ENCODE data around the gene TMEM63A. TPM values are rescaled to one million over a fixed set of nuclear protein-coding genes. Genes with fewer than 3 reads are reported as not detected.

The TMEM63A gene
- total RNA-seq, 2 donors from 2014 or later = 16.0 to 19.0 TPM

DNA sequence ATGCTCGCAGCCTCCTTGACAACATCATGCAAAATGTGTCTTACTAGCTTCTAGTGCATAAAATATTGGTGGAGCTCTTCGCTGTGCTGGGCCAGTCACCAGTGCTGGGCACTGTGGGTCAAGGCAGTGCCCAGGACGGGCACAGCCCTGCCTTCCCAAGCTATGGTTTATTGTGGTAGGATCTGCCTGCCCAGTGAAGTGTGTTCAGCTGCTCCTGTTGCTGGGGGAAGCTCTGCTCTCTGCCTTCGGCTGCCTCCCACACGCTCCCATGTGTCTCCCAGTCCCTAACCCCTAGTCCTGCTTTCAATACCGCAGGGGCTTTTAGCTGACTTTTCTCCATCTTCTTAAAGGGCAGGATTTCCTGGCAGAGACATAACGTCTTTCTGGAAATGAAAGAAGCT is 56.6 kb downstream of the TMEM63A start:
- TF ChIP-seq, protein P1, sequence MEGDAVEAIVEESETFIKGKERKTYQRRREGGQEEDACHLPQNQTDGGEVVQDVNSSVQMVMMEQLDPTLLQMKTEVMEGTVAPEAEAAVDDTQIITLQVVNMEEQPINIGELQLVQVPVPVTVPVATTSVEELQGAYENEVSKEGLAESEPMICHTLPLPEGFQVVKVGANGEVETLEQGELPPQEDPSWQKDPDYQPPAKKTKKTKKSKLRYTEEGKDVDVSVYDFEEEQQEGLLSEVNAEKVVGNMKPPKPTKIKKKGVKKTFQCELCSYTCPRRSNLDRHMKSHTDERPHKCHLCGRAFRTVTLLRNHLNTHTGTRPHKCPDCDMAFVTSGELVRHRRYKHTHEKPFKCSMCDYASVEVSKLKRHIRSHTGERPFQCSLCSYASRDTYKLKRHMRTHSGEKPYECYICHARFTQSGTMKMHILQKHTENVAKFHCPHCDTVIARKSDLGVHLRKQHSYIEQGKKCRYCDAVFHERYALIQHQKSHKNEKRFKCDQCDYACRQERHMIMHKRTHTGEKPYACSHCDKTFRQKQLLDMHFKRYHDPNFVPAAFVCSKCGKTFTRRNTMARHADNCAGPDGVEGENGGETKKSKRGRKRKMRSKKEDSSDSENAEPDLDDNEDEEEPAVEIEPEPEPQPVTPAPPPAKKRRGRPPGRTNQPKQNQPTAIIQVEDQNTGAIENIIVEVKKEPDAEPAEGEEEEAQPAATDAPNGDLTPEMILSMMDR (IDR thresholded peaks at IDR 0.05) = no peak
- Histone ChIP-seq H3K4me1 (peaks cover 0 to 34% of the 10 kb centered on the region in 2 donors), H3K27me3 (no peaks in the 10 kb centered on the region), H3K36me3 (peaks cover 2% of the 10 kb centered on the region), H3K4me3 (no peak overlapping the region), H3K27ac (peak overlapping the region in 1 of 2 donors; percentile 6), H3K9me3 (no peaks in the 10 kb centered on the region)
- no peak for DNase-seq (ENCODE audit: low spot score)

DNA sequence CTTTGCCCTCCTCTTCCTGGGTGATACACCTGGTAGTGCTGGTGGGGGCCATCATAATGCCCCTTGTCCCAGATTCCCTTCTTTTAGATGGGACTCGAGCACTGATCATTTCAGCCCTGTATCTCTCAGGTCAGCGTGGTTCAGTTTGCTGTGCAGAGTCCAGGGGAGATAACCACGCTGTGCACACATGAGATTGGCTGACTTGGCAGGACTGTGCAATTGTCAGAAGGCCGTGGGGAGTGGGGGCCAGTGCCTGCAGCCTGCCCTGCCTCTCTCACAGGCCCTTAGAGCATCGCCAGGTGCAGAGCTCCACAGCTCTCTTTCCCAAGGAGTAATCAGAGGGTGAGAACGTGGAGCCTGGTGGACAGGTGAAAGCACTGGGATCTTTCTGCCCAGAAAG is 57.1 kb downstream of the TMEM63A start:
- H3K36me3 ChIP-seq = no peaks in the 10 kb centered on the region
- TF ChIP-seq, protein P1 (IDR thresholded peaks at IDR 0.05) = no peak
- H3K4me3 ChIP-seq = no peak overlapping the region
- H3K4me1 ChIP-seq = peaks cover 0 to 37% of the 10 kb centered on the region in 2 donors
- no peaks in the 10 kb centered on the region for H3K9me3 ChIP-seq
- no peak overlapping the region for H3K27ac ChIP-seq
- H3K27me3 ChIP-seq = no peaks in the 10 kb centered on the region
- no peak for DNase-seq (ENCODE audit: low spot score)

DNA sequence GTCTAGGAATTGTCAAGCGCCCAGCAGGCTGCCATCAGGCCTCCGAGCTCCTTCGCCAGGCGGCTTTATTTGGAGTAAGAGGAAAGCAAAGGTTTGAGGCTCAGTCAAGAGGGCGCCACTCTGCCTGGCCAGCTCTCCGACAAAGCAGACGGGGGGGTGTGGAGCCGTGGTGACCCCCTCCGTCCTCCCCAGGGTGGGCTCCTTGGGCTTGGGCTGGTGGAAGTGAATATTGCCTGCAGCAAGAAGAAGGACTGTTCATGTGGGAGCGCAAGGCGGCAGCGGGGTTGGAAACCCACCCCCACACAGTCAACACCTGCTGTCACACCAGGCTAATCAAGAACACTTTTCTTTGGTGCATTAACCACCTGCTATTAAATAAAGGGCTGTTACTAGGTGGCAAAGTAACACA is 57.6 kb downstream of the TMEM63A start:
- TF ChIP-seq, protein P1 (IDR thresholded peaks at IDR 0.05) = no peak
- no peak for DNase-seq (ENCODE audit: low spot score)
- Histone ChIP-seq H3K4me1 (peaks cover 0 to 43% of the 10 kb centered on the region in 2 donors), H3K27ac (no peak overlapping the region), H3K9me3 (no peaks in the 10 kb centered on the region), H3K4me3 (no peak overlapping the region), H3K36me3 (no peaks in the 10 kb centered on the region), H3K27me3 (no peaks in the 10 kb centered on the region)

DNA sequence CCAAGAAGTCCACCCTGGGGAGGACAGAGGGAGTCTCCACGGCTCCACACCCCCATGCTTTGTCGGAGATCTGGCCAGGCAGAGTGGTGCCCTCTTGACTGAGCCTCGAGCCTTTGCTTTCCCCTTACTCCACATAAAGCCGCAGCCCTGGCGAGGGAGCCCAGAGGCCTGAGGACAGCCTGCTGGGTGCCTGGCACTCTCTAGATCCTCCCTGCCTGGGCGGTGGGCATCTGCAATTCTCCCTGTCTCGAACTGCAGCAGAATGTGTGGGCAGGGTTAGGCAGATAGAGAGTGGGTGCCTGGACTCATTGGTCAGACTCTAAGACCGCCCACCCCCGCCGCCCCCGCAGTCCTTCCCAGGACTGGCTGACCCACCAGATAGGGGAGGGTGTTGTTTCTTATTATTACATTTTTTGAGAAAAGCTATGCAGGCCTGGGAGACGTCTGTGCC is 58.3 kb downstream of the TMEM63A start:
- H3K4me3 ChIP-seq = no peak overlapping the region
- TF ChIP-seq, protein P1 (IDR thresholded peaks at IDR 0.05) = no peak
- no peak for DNase-seq (ENCODE audit: low spot score)
- H3K27ac ChIP-seq = no peak overlapping the region
- H3K36me3 ChIP-seq = no peaks in the 10 kb centered on the region
- peaks cover 0 to 47% of the 10 kb centered on the region in 2 donors for H3K4me1 ChIP-seq
- H3K9me3 ChIP-seq = no peaks in the 10 kb centered on the region
- no peaks in the 10 kb centered on the region for H3K27me3 ChIP-seq

DNA sequence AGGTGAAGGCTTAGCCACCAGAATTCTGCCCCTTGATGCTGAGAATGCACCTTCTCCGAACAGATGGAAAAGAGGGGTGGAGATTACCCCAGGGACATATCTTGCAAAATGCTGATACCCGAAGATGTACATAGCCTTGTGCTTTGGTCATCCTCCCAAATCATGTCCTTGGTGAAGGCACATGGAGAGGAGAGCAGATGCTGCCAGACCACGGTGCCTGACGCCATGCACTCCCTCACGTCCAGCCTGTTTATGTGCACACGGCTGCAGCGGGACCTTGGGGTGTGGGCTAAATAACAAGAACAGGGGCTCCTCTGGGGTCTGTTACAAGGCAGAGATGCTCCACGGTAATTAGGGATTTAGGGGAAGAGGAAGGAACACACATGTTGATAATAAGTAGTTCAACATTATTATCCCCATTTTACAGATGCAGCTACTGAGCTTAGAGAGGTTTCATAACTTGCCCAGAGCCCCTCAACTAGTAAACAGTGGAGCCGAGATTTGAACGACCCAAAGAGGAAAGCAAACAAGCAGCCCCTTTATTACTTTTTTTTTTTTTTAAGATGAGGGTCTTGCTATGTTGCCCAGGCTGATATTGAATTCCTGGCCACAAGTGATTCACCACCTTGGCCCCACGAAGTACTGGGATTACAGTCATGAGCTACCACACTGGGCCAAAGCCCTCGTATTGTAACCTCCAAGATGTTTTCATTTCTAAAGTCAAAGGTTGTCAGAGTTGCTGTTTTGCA is 59.4 kb downstream of the TMEM63A start:
- H3K4me3 ChIP-seq = no peak overlapping the region
- H3K27me3 ChIP-seq = no peaks in the 10 kb centered on the region
- H3K9me3 ChIP-seq = no peaks in the 10 kb centered on the region
- no peak for DNase-seq (ENCODE audit: low spot score)
- no peak overlapping the region for H3K27ac ChIP-seq
- no peaks in the 10 kb centered on the region for H3K36me3 ChIP-seq
- peaks cover 0 to 57% of the 10 kb centered on the region in 2 donors for H3K4me1 ChIP-seq
- TF ChIP-seq, protein P1 (IDR thresholded peaks at IDR 0.05) = no peak
